IPS-18a (cell line): ENCODE data around the gene MARCKSL1.

Experiments
- H3K27ac ChIP-seq: one replicate; pipeline ENCODE4 v1.5.1; 2013; ENCODE audit warnings: low read length
- H3K27me3 ChIP-seq: one replicate; pipeline ENCODE4 v1.6.1; 2013; ENCODE audit warnings: mild to moderate bottlenecking, low read length; ENCODE audit not compliant: control insufficient read depth, insufficient read depth
- H3K36me3 ChIP-seq: one replicate; pipeline ENCODE4 v1.6.1; 2013; ENCODE audit warnings: low read depth, low read length; ENCODE audit not compliant: control insufficient read depth
- H3K4me1 ChIP-seq: one replicate; pipeline ENCODE4 v1.6.1; 2013; ENCODE audit warnings: low read depth, low read length; ENCODE audit not compliant: control insufficient read depth
- H3K4me3 ChIP-seq: one replicate; pipeline ENCODE4 v1.5.1; 2013; ENCODE audit warnings: low read length
- H3K9ac ChIP-seq: one replicate; pipeline ENCODE4 v1.6.1; 2013; ENCODE audit warnings: mild to moderate bottlenecking, low read length, moderate library complexity
- H3K9me3 ChIP-seq: one replicate; pipeline ENCODE4 v1.6.1; 2013; ENCODE audit warnings: low read depth, low read length; ENCODE audit not compliant: control insufficient read depth

Gene MARCKSL1

DNA sequence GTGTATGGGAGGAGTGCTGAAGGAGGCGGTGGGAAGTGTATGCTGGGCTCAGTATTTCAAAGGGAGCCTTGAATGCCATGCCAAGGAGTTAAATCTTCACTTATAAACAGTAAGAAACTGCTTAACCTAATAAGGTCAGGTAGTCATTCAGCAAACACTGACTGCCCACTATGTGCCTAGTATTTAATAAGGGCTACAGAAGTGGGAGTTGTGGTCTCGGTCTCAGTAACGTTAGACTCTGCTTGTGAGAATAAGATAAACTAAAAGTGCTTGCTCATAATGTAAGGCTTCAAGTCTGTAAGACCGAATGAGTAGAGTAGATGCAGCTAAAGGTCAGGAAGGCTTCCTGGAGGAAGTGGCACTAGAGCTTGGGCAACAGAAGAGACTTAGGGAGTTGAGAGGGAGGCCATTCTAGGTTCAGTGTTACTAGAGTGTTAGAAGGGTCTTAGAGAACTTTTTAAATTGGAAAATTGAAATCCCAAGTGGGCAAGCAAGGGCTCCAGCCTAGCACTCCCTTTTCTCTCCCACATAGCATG lies 6.0 kb downstream of the MARCKSL1 start:
- Histone ChIP-seq H3K27me3 (no peaks in the 10 kb centered on the region), H3K9ac (no peak overlapping the region), H3K4me3 (no peak overlapping the region), H3K9me3 (no peaks in the 10 kb centered on the region), H3K27ac (no peak overlapping the region), H3K36me3 (peaks cover 81% of the 10 kb centered on the region), H3K4me1 (peaks cover 20% of the 10 kb centered on the region)

DNA sequence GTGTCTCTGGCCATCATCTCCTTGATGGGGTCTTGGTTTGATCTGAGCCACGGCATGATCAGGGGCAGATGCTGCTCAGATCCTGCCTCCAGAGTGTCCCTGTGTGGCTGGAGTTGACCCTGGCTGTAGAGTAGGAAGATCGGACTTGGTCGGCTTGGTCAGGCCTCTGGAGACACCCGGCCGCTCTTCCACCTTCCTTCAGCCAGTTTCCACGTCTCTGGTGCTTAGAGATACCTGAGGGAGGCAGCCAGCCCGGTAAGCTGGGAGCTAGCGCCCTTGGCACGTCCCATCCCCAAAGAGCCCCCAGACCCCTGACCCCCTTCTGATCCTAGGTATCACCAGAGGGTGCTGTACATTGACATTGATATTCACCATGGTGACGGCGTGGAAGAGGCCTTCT lies 8.8 kb downstream of the MARCKSL1 start:
- Histone ChIP-seq H3K27me3 (no peaks in the 10 kb centered on the region), H3K9ac (no peak overlapping the region), H3K36me3 (peaks cover 60% of the 10 kb centered on the region), H3K4me3 (no peak overlapping the region), H3K4me1 (peaks cover 2% of the 10 kb centered on the region), H3K9me3 (no peaks in the 10 kb centered on the region), H3K27ac (no peak overlapping the region)

DNA sequence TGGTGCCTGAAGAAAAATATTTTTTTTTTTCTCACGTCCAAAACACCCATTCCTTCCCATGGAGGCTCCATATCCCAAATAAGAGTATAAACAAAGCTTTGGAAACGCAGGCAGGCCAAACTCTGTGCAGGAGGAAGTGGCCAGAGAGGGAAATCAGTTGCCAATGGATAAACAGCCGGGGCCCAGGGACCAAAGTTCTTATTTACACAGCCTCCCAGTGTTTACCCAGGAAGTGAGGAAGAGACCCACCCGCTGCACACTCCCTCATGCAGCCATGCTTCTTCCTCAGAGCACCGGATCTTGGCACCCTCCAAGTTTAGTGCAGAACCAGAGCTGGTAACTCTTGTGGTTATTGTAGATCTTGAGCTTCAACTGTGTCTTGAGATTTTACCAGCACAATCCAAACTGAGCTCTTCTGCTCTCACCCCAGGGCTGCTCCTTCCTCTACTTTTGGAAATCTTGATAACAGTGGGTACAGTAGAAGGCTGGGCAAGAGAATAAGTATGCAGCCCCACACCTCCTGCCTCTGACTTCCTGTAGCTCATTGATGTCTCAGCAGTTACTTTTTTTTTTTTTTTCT lies 14.2 kb downstream of the MARCKSL1 start:
- no peak overlapping the region for H3K27ac ChIP-seq

DNA sequence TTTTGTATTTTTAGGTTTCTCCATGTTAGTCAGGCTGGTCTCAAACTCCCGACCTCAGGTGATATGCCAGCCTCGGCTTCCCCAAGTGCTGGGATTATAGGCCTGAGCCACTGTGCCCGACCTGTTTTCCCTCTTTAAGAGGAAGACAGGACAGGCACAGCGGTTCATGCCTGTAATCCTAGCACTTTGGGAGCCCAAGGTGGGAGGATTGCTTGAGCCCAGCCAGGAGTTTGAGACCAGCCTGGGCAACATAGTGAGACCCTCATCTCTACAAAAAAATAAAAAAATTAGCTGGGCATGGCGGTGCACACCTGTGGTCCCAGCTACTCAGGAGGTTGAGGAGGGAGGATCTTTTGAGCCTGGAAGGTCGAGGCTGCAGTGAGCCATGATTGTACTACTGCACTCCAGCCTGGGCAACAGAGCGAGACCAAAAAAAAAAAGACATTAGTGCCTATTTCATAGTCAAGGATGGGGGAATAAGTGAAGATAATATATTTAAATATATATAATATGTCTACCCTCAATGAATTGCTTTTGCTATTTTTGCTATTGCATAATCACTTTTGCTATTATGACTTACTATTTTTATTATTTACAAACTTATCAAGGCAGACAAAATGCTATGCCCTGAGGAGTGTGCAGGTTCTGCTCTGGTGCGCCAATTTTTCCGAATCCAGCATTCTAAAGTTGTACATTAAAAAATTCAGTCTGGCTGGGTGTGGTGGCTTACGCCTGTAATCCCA lies 17.7 kb downstream of the MARCKSL1 start:
- H3K9me3 ChIP-seq, result no peaks in the 10 kb centered on the region
- H3K4me1 ChIP-seq, result no peaks in the 10 kb centered on the region
- H3K27ac ChIP-seq, result no peak overlapping the region
- H3K27me3 ChIP-seq, result no peaks in the 10 kb centered on the region
- peaks cover 14% of the 10 kb centered on the region for H3K36me3 ChIP-seq
- H3K4me3 ChIP-seq, result no peak overlapping the region
- no peak overlapping the region for H3K9ac ChIP-seq

More for the DNA sequence above, 14.2 kb downstream of the MARCKSL1 start:
- H3K9me3 ChIP-seq, result no peaks in the 10 kb centered on the region
- no peaks in the 10 kb centered on the region for H3K4me1 ChIP-seq
- no peaks in the 10 kb centered on the region for H3K27me3 ChIP-seq
- H3K9ac ChIP-seq, result no peak overlapping the region
- peaks cover 22% of the 10 kb centered on the region for H3K36me3 ChIP-seq
- H3K4me3 ChIP-seq, result no peak overlapping the region

DNA sequence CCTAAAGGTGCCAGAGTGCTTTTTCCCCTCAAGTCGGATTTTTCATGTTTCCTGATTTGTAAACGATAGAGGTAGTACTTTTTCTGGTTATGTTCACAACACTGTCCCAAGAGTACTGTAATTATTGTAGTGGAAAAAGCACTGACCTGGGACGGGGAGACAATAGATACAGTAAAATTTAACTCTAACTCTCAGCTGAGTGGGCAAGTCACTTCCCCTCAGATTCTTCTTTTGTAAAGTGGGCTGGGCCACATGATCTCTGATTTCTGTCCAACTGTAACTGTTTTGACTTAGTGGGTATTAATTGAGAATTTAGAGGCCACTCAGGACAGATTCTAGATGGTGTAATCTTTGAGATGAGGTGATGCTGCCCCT lies 19.1 kb downstream of the MARCKSL1 start:
- H3K36me3 ChIP-seq, result peaks cover 14% of the 10 kb centered on the region
- H3K27ac ChIP-seq, result no peak overlapping the region

DNA sequence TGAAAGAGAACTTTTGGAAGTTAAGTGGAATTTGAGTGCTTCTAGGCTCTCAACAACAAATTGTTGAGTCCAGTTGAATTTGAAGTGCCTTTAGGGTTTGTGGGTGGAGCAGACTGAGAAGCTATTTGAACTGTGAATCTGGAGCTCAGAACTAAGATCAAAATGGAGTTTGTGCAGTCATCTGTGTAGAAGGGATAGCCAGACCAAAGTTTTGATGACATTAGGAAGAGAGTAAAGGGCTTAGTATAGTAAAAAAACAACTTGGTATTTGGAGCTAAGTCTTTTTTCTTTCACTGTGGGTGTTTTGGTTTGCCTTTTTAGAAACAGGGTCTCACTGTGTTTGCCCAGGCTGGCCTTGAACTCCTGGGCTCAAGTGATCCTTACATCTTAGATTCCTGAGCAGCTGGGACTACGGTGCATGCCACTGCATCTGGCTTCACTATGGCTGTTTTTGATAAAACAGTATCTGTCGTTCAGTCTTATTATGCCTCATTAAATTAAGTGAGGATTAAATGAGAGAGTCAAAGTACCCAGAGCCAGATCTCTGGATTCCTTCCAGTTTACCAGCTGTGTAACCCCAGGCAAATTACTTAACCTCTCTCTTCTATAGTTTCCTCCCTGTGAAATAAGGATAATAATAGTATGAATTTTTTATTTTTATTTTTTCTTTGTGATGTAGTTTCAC lies 24.2 kb downstream of the MARCKSL1 start:
- H3K4me1 ChIP-seq, result no peaks in the 10 kb centered on the region
- H3K36me3 ChIP-seq, result peaks cover 2% of the 10 kb centered on the region
- H3K27ac ChIP-seq, result no peak overlapping the region
- no peak overlapping the region for H3K9ac ChIP-seq
- H3K4me3 ChIP-seq, result no peak overlapping the region
- no peaks in the 10 kb centered on the region for H3K9me3 ChIP-seq
- H3K27me3 ChIP-seq, result no peaks in the 10 kb centered on the region

More for the DNA sequence above, 19.1 kb downstream of the MARCKSL1 start:
- no peak overlapping the region for H3K4me3 ChIP-seq
- H3K9ac ChIP-seq, result no peak overlapping the region
- no peaks in the 10 kb centered on the region for H3K9me3 ChIP-seq
- H3K4me1 ChIP-seq, result no peaks in the 10 kb centered on the region
- H3K27me3 ChIP-seq, result no peaks in the 10 kb centered on the region

DNA sequence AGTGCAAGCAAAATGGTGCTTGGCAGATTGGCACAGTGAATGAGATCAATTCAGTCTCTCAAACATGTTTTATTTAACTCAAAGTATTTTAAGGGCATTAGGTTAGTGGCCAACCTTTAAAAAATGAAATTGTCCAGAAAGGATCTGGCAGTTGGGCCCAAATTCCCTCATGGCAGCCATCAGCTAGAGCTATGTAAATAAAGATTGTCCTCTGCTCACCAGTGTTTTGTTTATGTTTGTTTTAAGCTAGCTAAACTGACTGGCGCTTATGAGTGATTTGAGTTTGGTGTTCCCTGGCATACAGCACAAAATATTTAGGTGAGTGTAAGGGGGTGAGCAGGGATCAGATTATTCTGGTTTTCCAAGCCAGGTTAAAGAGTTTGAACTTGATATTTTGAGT lies 26.1 kb downstream of the MARCKSL1 start:
- H3K9me3 ChIP-seq, result peaks cover 4% of the 10 kb centered on the region
- H3K9ac ChIP-seq, result no peak overlapping the region
- no peaks in the 10 kb centered on the region for H3K27me3 ChIP-seq
- no peak overlapping the region for H3K4me3 ChIP-seq
- H3K36me3 ChIP-seq, result peaks cover 7% of the 10 kb centered on the region
- H3K27ac ChIP-seq, result no peak overlapping the region
- H3K4me1 ChIP-seq, result no peaks in the 10 kb centered on the region

DNA sequence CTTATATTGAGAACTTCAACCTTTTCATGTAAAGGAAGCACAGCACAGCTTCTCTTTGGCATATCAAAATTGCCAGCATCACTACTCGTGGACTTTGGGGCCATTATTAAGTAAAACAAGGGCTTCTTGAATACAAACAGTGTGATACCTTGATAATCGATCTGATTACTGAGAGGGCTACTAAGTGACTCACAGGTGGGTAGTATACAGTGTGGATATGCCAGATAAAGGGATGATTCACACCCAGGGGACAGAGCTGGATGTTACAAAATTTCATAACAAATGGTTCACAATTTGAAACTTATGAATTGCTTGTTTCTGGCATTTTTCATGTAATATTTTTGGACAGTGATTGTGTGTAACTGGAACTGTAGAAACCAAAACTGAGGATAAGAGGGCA lies 28.7 kb downstream of the MARCKSL1 start:
- H3K9me3 ChIP-seq, result peaks cover 5% of the 10 kb centered on the region
- H3K27me3 ChIP-seq, result no peaks in the 10 kb centered on the region
- H3K4me1 ChIP-seq, result no peaks in the 10 kb centered on the region
- no peak overlapping the region for H3K9ac ChIP-seq
- no peak overlapping the region for H3K27ac ChIP-seq
- no peak overlapping the region for H3K4me3 ChIP-seq
- peaks cover 31% of the 10 kb centered on the region for H3K36me3 ChIP-seq

DNA sequence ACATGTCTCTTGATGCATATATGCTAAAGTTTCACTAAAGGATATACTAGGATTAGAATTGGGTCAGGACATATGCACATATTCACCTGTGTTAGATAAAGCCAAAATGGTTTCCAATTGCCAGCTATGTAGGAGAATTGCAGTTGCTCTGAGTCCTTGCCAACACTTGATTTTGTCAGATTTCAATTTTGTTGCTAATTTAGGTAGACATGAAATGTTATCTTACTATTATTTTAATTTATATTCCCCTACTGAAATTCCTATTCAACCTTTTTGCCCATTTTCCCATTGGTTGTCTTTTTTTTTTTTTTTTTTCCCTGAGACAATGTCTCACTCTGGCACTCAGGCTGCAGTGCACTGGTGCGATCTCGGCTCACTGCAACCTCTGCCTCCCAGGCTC lies 30.7 kb downstream of the MARCKSL1 start:
- no peak overlapping the region for H3K4me3 ChIP-seq
- H3K27ac ChIP-seq, result no peak overlapping the region
- H3K36me3 ChIP-seq, result peaks cover 36% of the 10 kb centered on the region
- H3K27me3 ChIP-seq, result no peaks in the 10 kb centered on the region
- peaks cover 5% of the 10 kb centered on the region for H3K9me3 ChIP-seq
- no peaks in the 10 kb centered on the region for H3K4me1 ChIP-seq
- H3K9ac ChIP-seq, result no peak overlapping the region

DNA sequence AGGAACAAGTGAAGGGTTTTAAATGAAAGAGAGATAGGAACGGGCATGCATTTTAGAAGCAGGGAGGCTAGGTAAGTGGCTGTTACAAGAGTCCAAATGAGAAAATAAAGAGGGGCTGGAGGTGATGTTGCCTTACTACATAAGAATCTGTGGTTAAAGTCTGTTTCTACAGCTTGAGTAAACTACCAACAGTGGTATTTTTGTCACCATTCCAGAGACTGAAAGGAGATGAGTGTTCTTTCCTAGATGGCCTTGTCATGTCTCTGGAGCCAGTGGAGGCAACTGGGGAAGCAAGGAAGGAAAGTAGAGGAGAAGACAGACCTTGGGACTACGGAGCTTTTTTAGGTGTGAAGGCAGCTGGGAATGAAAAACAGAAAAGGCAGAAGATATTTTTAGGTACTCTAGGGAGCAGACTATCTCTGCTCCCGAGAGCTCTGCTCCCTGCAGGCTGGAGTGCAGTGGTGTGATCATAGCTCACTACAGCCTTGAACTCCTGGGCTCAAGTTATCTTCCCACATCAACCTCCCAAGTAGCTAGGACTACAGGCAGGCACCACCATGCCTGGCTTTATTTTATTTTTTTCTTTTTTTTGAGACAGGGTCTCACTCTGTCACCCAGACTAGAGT lies 31.9 kb downstream of the MARCKSL1 start:
- H3K36me3 ChIP-seq, result peaks cover 36% of the 10 kb centered on the region
- H3K27ac ChIP-seq, result no peak overlapping the region
- H3K9ac ChIP-seq, result no peak overlapping the region
- no peaks in the 10 kb centered on the region for H3K4me1 ChIP-seq
- H3K27me3 ChIP-seq, result no peaks in the 10 kb centered on the region
- H3K4me3 ChIP-seq, result no peak overlapping the region
- H3K9me3 ChIP-seq, result peaks cover 5% of the 10 kb centered on the region

DNA sequence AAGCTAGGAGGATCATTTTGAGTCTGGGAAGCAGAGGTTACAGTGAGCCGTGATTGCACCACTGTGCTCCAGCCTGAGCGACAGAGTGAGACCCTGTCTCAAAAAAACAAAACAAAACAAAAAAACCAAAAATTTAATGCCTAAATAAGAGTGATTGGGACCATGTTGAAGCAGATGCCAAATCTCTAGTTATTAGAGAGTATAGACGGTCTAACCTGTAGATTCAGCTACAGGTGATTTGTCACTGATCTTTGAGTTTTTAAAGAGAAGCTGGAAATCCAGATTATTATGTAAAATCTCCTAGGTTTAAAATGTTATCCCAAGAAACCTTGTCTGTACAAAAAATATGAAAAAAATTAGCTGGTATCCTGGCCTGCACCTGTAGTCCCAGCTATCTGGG lies 32.7 kb downstream of the MARCKSL1 start:
- no peak overlapping the region for H3K4me3 ChIP-seq
- H3K36me3 ChIP-seq, result peaks cover 36% of the 10 kb centered on the region
- H3K9ac ChIP-seq, result no peak overlapping the region
- H3K27ac ChIP-seq, result no peak overlapping the region
- H3K27me3 ChIP-seq, result no peaks in the 10 kb centered on the region
- no peaks in the 10 kb centered on the region for H3K4me1 ChIP-seq
- H3K9me3 ChIP-seq, result peaks cover 5% of the 10 kb centered on the region
